SK-N-MC (cell line): ENCODE data around the gene HRH1.

Experiments
- EZH2 ChIP-seq: fragments of 200-600 bp; sonication (generic); IDR thresholded peaks from one replicate; pipeline ENCODE4 v1.6.1; 2017; ENCODE audit warnings: antibody characterized with exemption
- POLR2AphosphoS5 ChIP-seq: IDR thresholded peaks from 2 replicates; pipeline ENCODE4 v1.6.1; 2012; ENCODE audit warnings: mild to moderate bottlenecking, low read depth, low read length, borderline replicate concordance

DNA sequence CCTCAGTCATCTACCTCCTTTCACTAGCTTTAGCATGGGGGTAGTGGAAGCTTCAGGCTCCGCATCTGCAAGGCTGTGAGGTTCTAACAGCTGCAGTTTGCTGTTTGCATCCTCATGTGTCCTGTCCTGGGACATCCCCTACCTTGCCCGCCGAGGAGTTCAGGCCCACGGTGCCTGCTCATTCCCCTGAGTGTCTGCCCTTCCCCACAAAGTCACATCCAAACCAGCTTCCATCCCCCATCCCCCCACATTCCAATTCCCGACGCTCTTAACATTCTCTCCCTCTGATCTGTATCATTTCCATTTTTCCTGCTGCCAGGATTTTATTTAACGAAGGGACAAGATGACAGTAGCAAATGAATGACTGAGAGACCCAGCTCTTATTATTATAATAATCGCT, 43.8 kb downstream of the HRH1 start:
- TF ChIP-seq EZH2, result no peak
- no peak for TF ChIP-seq POLR2AphosphoS5
